ENCODE measurements around the gene MMP2.

MMP2 gene

GRCh38 chr16:55501549-55502322, 22.7 kb downstream of the MMP2 start:
- H3K9me3 ChIP-seq (ENCODE audit: insufficient read depth, low read length) = no peaks in the 10 kb centered on the region
- H3K4me2 ChIP-seq (ENCODE audit: low read depth, low read length, poor library complexity, severe bottlenecking) = no peak overlapping the region
- TF ChIP-seq EZH2phosphoT487 (conservative IDR thresholded peaks at IDR 0.05; ENCODE audit: low read length) (no peak), CTCF (IDR thresholded peaks at IDR 0.05; ENCODE audit: insufficient read depth, low read length, poor library complexity, severe bottlenecking) (no peak)
- H3K27ac ChIP-seq (ENCODE audit: low read depth, low read length) = no peak overlapping the region
- H3K36me3 ChIP-seq (ENCODE audit: low read length) = no peaks in the 10 kb centered on the region
- H2AFZ ChIP-seq (ENCODE audit: low read depth, low read length, severe bottlenecking) = no peak overlapping the region
- no peaks in the 10 kb centered on the region for H3K27me3 ChIP-seq (ENCODE audit: low read length)
- H3K4me3 ChIP-seq (ENCODE audit: insufficient read depth, low read length, poor library complexity, severe bottlenecking) = no peak overlapping the region
- H3K79me2 ChIP-seq (ENCODE audit: insufficient read depth, low read length) = no peaks in the 10 kb centered on the region
- no peaks in the 10 kb centered on the region for H3F3A ChIP-seq (ENCODE audit: insufficient read depth)
- H3K9me2 ChIP-seq (replicated peaks; ENCODE audit: insufficient read depth, low read length) = no peaks in the 10 kb centered on the region
- no peaks in the 10 kb centered on the region for H4K20me1 ChIP-seq (ENCODE audit: low read depth, low read length)
- no peak overlapping the region for H3K9ac ChIP-seq (ENCODE audit: low read length)

- Histone ChIP-seq H3K9me3 (ENCODE audit: insufficient read depth, low read length) (no peaks in the 10 kb centered on the region), H3K4me3 (ENCODE audit: insufficient read depth, low read length, poor library complexity, severe bottlenecking) (no peak overlapping the region), H3K4me2 (ENCODE audit: low read depth, low read length, poor library complexity, severe bottlenecking) (no peak overlapping the region), H3K27me3 (ENCODE audit: low read length) (no peaks in the 10 kb centered on the region), H3K79me2 (ENCODE audit: insufficient read depth, low read length) (no peaks in the 10 kb centered on the region), H3K36me3 (ENCODE audit: low read length) (no peaks in the 10 kb centered on the region), H3K27ac (ENCODE audit: low read depth, low read length) (no peak overlapping the region), H2AFZ (ENCODE audit: low read depth, low read length, severe bottlenecking) (no peak overlapping the region), H3K9ac (ENCODE audit: low read length) (no peak overlapping the region), H3F3A (ENCODE audit: insufficient read depth) (no peaks in the 10 kb centered on the region), H3K9me2 (replicated peaks; ENCODE audit: insufficient read depth, low read length) (no peaks in the 10 kb centered on the region), H4K20me1 (ENCODE audit: low read depth, low read length) (no peaks in the 10 kb centered on the region)
- TF ChIP-seq CTCF (IDR thresholded peaks at IDR 0.05; ENCODE audit: insufficient read depth, low read length, poor library complexity, severe bottlenecking) (no peak), EZH2phosphoT487 (conservative IDR thresholded peaks at IDR 0.05; ENCODE audit: low read length) (no peak)
Observed at GRCh38 chr16:55502801-55503366, 23.9 kb downstream of the MMP2 start.

- H3K36me3 ChIP-seq (ENCODE audit: low read length) = no peaks in the 10 kb centered on the region
- H3K9me2 ChIP-seq (replicated peaks; ENCODE audit: insufficient read depth, low read length) = no peaks in the 10 kb centered on the region
- H3K27ac ChIP-seq (ENCODE audit: low read depth, low read length) = no peak overlapping the region
- no peaks in the 10 kb centered on the region for H4K20me1 ChIP-seq (ENCODE audit: low read depth, low read length)
- H3K79me2 ChIP-seq (ENCODE audit: insufficient read depth, low read length) = no peaks in the 10 kb centered on the region
- no peak overlapping the region for H3K4me2 ChIP-seq (ENCODE audit: low read depth, low read length, poor library complexity, severe bottlenecking)
- H3K27me3 ChIP-seq (ENCODE audit: low read length) = no peaks in the 10 kb centered on the region
- no peaks in the 10 kb centered on the region for H3F3A ChIP-seq (ENCODE audit: insufficient read depth)
- H2AFZ ChIP-seq (ENCODE audit: low read depth, low read length, severe bottlenecking) = no peak overlapping the region
- H3K9me3 ChIP-seq (ENCODE audit: insufficient read depth, low read length) = no peaks in the 10 kb centered on the region
- no peak overlapping the region for H3K4me3 ChIP-seq (ENCODE audit: insufficient read depth, low read length, poor library complexity, severe bottlenecking)
- H3K9ac ChIP-seq (ENCODE audit: low read length) = no peak overlapping the region
- TF ChIP-seq CTCF (IDR thresholded peaks at IDR 0.05; ENCODE audit: insufficient read depth, low read length, poor library complexity, severe bottlenecking) (no peak), EZH2phosphoT487 (conservative IDR thresholded peaks at IDR 0.05; ENCODE audit: low read length) (no peak)
Observed at GRCh38 chr16:55503726-55504550, 24.9 kb downstream of the MMP2 start.
